ENCODE results near the gene CETP.
A peak's percentile ranks its signal among the peaks of the same experiment; 100 is the strongest.

The CETP gene

GRCh38 chr16:57016831-57017230, 55.1 kb downstream of the CETP start:
- no peak for DNase-seq (ENCODE audit: low read depth in 2 of 2, low spot score in 1 of 2)

GRCh38 chr16:57017251-57017650, 55.5 kb downstream of the CETP start:
- no peak for DNase-seq (ENCODE audit: low read depth in 2 of 2, low spot score in 1 of 2)

GRCh38 chr16:57019746-57020145, 58.0 kb downstream of the CETP start:
- DNase-seq (ENCODE audit: low read depth in 2 of 2, low spot score in 1 of 2), result no peak

- DNase-seq (ENCODE audit: low read depth in 2 of 2, low spot score in 1 of 2), result no peak
Observed at GRCh38 chr16:57020651-57021050, 58.9 kb downstream of the CETP start.

GRCh38 chr16:57021757-57022156, 60.0 kb downstream of the CETP start:
- DNase-seq (ENCODE audit: low read depth in 2 of 2, low spot score in 1 of 2), result no peak

GRCh38 chr16:57022445-57022844, 60.7 kb downstream of the CETP start:
- DNase-seq (ENCODE audit: low read depth in 2 of 2, low spot score in 1 of 2), result no peak

GRCh38 chr16:57023541-57024249, 61.9 kb downstream of the CETP start:
- DNase-seq (ENCODE audit: low read depth in 2 of 2, low spot score in 1 of 2), result peak; percentile 42 to 71

GRCh38 chr16:57024894-57025680, 63.3 kb downstream of the CETP start:
- no peak for DNase-seq (ENCODE audit: low read depth in 2 of 2, low spot score in 1 of 2)

- DNase-seq (ENCODE audit: low read depth in 2 of 2, low spot score in 1 of 2), result no peak
Observed at GRCh38 chr16:57025941-57026777, 64.4 kb downstream of the CETP start.

- no peak for DNase-seq (ENCODE audit: low read depth in 2 of 2, low spot score in 1 of 2)
Observed at GRCh38 chr16:57026778-57027062, 65.0 kb downstream of the CETP start.

GRCh38 chr16:57027067-57027466, 65.3 kb downstream of the CETP start:
- no peak for DNase-seq (ENCODE audit: low read depth in 2 of 2, low spot score in 1 of 2)

- DNase-seq (ENCODE audit: low read depth in 2 of 2, low spot score in 1 of 2), result no peak
Observed at GRCh38 chr16:57028086-57028485, 66.3 kb downstream of the CETP start.

- DNase-seq (ENCODE audit: low read depth in 2 of 2, low spot score in 1 of 2), result no peak
Observed at GRCh38 chr16:57029161-57030160, 67.7 kb downstream of the CETP start.

GRCh38 chr16:57030346-57030902, 68.7 kb downstream of the CETP start:
- no peak for DNase-seq (ENCODE audit: low read depth in 2 of 2, low spot score in 1 of 2)

GRCh38 chr16:57031156-57031555, 69.4 kb downstream of the CETP start:
- DNase-seq (ENCODE audit: low read depth in 2 of 2, low spot score in 1 of 2), result no peak

GRCh38 chr16:57032346-57032745, 70.6 kb downstream of the CETP start:
- DNase-seq (ENCODE audit: low read depth in 2 of 2, low spot score in 1 of 2), result no peak

- no peak for DNase-seq (ENCODE audit: low read depth in 2 of 2, low spot score in 1 of 2)
Observed at GRCh38 chr16:57032931-57033330, 71.2 kb downstream of the CETP start.

All from stimulated activated CD8-positive, alpha-beta memory T cell treated with anti-CD3 and anti-CD28 coated beads, Interleukin-4, amount 100 ng/mL, for 1 hour (primary cell).